Mucosa of descending colon (tissue), 3 donors: ENCODE measurements around the gene GATD1. TPM values are rescaled to one million over a fixed set of nuclear protein-coding genes. Genes with fewer than 3 reads are reported as not detected.
A peak's percentile ranks its signal among the peaks of the same experiment; 100 is the strongest.

ENCODE experiments used
- ATAC-seq: fragments of 200-7000 bp; cut with Tn5 transposase; one replicate; pipeline ENCODE4 v1.9.1; 2020; ENCODE audit warnings: mild to moderate bottlenecking, moderate library complexity
- DNase-seq, 3 donors: peaks; one replicate each; pipeline ENCODE4 v3.0.0-alpha.2; 2020
- H3K36me3 ChIP-seq: fragments of 200-600 bp; one replicate; pipeline ENCODE4 v1.8.0; 2021; ENCODE audit warnings: low read depth, mild to moderate bottlenecking
- H3K4me1 ChIP-seq: fragments of 200-600 bp; one replicate; pipeline ENCODE4 v1.8.0; 2021; ENCODE audit warnings: low read depth, mild to moderate bottlenecking
- H3K4me3 ChIP-seq: fragments of 200-600 bp; one replicate; pipeline ENCODE4 v1.8.0; 2021; ENCODE audit warnings: mild to moderate bottlenecking
- H3K9me3 ChIP-seq: fragments of 200-600 bp; one replicate; pipeline ENCODE4 v1.8.0; 2021; ENCODE audit warnings: mild to moderate bottlenecking
- CTCF ChIP-seq: fragments of 200-600 bp; IDR thresholded peaks from one replicate; pipeline ENCODE4 v1.8.0; 2022; ENCODE audit warnings: antibody characterized with exemption, mild to moderate bottlenecking
- intact Hi-C, 2 donors: fragments of 100-400 bp; cut with DNase I in 1 of 2; cut with micrococcal nuclease in 1 of 2; formaldehyde crosslinking; loops; one replicate each; pipeline versions ENCODE4 v1.11.0 to v1.11.1; 2022; cut with DNase I, micrococcal nuclease
- total RNA-seq, 3 donors: library from RNA; stranded (reverse); fragmentation: NEBNext Ultra II Directional in 2 of 3; extraction: Animal tissue kit (Norgen Biotek cat#: 25700) in 2 of 3; gene quantifications; one replicate each; pipeline versions ENCODE4 v1.2.1 to v1.2.4, GENCODE V29; 2021 to 2023
- donor health status: DM: no; HTN: no; CAD: no; lungs with moderate emphysema.
- donor health status: DM: no; HTN: no; CAD: no.
- donor health status: DM: no; HTN: yes; CAD: no.

GATD1 gene
- total RNA-seq, 3 donors from 2014 or later = 51.9 to 58.8 (median 57.4) TPM

GRCh38 chr11:798093-798713, 20.9 kb upstream of the GATD1 start, which contains the start of gene SLC25A22:
Gene SLC25A22, minus strand, starts transcription at chr11:798281. Its CDS starts 3,275 bp downstream, at chr11:795006.
- Histone ChIP-seq H3K4me1 (peaks cover 27% of the 10 kb centered on the region), H3K36me3 (no peaks in the 10 kb centered on the region), H3K4me3 (peak within 1 kb of the TSS; percentile 51), H3K9me3 (no peaks in the 10 kb centered on the region)
- peak; percentile 85 to 90 (median 87) for DNase-seq
- peak; percentile 99 for TF ChIP-seq CTCF
- peak; percentile 79 for ATAC-seq
- intact Hi-C loops = no loop called here

GRCh38 chr11:797296-798092, 20.2 kb upstream of the GATD1 start:
- no peak for TF ChIP-seq CTCF
- Histone ChIP-seq H3K4me3 (peak overlapping the region; percentile 51), H3K4me1 (peaks cover 27% of the 10 kb centered on the region), H3K36me3 (no peaks in the 10 kb centered on the region), H3K9me3 (no peaks in the 10 kb centered on the region)
- ATAC-seq (peak; percentile 54), DNase-seq (peak; percentile 76 to 89 (median 82))
- intact Hi-C loops = no loop called here

GRCh38 chr11:796565-797295, 19.4 kb upstream of the GATD1 start:
- TF ChIP-seq CTCF = no peak
- peaks cover 27% of the 10 kb centered on the region for H3K4me1 ChIP-seq
- H3K36me3 ChIP-seq = no peaks in the 10 kb centered on the region
- H3K4me3 ChIP-seq = no peak overlapping the region
- DNase-seq (peak in 2 of 3 donors; percentile 36 to 59), ATAC-seq (peak; percentile 13)
- no peaks in the 10 kb centered on the region for H3K9me3 ChIP-seq
- intact Hi-C loops = no loop called here

- DNase-seq (peak; percentile 73 to 86 (median 82)), ATAC-seq (peak; percentile 55)
- no peak for TF ChIP-seq CTCF
- intact Hi-C loops = no loop called here
- peak overlapping the region; percentile 28 for H3K4me3 ChIP-seq
- no peaks in the 10 kb centered on the region for H3K9me3 ChIP-seq
- peaks cover 27% of the 10 kb centered on the region for H3K4me1 ChIP-seq
- no peaks in the 10 kb centered on the region for H3K36me3 ChIP-seq
Measured at GRCh38 chr11:795634-796564, 18.6 kb upstream of the GATD1 start.
